ENCODE measurements around the gene LHX6. TPM values are rescaled to one million over a fixed set of nuclear protein-coding genes. Genes with fewer than 3 reads are reported as not detected.

The LHX6 gene
- polyA plus RNA-seq, 1 donor from 2014 or later = 0.14 TPM

GRCh38 chr9:122216138-122216797 is 12.5 kb downstream of the LHX6 start:
- H4K20me1 ChIP-seq (ENCODE audit: insufficient read depth) = no peaks in the 10 kb centered on the region
- H3F3A ChIP-seq (ENCODE audit: insufficient read depth, low read length, poor library complexity, severe bottlenecking) = no peaks in the 10 kb centered on the region
- H2AFZ ChIP-seq (ENCODE audit: low read depth, low read length) = no peak overlapping the region
- H3K9me2 ChIP-seq (ENCODE audit: insufficient read depth, low read length) = no peaks in the 10 kb centered on the region
- TF ChIP-seq SMC3 (conservative IDR thresholded peaks at IDR 0.05; ENCODE audit: poor library complexity) = no peak
- no peak for TF ChIP-seq EP300 (conservative IDR thresholded peaks at IDR 0.05; ENCODE audit: poor library complexity, severe bottlenecking)
- TF ChIP-seq, protein P1, sequence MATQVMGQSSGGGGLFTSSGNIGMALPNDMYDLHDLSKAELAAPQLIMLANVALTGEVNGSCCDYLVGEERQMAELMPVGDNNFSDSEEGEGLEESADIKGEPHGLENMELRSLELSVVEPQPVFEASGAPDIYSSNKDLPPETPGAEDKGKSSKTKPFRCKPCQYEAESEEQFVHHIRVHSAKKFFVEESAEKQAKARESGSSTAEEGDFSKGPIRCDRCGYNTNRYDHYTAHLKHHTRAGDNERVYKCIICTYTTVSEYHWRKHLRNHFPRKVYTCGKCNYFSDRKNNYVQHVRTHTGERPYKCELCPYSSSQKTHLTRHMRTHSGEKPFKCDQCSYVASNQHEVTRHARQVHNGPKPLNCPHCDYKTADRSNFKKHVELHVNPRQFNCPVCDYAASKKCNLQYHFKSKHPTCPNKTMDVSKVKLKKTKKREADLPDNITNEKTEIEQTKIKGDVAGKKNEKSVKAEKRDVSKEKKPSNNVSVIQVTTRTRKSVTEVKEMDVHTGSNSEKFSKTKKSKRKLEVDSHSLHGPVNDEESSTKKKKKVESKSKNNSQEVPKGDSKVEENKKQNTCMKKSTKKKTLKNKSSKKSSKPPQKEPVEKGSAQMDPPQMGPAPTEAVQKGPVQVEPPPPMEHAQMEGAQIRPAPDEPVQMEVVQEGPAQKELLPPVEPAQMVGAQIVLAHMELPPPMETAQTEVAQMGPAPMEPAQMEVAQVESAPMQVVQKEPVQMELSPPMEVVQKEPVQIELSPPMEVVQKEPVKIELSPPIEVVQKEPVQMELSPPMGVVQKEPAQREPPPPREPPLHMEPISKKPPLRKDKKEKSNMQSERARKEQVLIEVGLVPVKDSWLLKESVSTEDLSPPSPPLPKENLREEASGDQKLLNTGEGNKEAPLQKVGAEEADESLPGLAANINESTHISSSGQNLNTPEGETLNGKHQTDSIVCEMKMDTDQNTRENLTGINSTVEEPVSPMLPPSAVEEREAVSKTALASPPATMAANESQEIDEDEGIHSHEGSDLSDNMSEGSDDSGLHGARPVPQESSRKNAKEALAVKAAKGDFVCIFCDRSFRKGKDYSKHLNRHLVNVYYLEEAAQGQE (IDR thresholded peaks at IDR 0.05; ENCODE audit: borderline replicate concordance) = no peak
- no peak for TF ChIP-seq RAD21 (conservative IDR thresholded peaks at IDR 0.05)
- TF ChIP-seq POLR2AphosphoS5 (IDR thresholded peaks at IDR 0.05) = no peak
- no peak for TF ChIP-seq TAF1 (IDR thresholded peaks at IDR 0.05; ENCODE audit: low read depth)
- no peak for TF ChIP-seq MXI1 (conservative IDR thresholded peaks at IDR 0.05; ENCODE audit: poor library complexity, severe bottlenecking)
- TF ChIP-seq, protein P2, sequence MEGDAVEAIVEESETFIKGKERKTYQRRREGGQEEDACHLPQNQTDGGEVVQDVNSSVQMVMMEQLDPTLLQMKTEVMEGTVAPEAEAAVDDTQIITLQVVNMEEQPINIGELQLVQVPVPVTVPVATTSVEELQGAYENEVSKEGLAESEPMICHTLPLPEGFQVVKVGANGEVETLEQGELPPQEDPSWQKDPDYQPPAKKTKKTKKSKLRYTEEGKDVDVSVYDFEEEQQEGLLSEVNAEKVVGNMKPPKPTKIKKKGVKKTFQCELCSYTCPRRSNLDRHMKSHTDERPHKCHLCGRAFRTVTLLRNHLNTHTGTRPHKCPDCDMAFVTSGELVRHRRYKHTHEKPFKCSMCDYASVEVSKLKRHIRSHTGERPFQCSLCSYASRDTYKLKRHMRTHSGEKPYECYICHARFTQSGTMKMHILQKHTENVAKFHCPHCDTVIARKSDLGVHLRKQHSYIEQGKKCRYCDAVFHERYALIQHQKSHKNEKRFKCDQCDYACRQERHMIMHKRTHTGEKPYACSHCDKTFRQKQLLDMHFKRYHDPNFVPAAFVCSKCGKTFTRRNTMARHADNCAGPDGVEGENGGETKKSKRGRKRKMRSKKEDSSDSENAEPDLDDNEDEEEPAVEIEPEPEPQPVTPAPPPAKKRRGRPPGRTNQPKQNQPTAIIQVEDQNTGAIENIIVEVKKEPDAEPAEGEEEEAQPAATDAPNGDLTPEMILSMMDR (IDR thresholded peaks at IDR 0.05; ENCODE audit: poor library complexity, severe bottlenecking) = no peak
- no peak for TF ChIP-seq EZH2 (IDR thresholded peaks at IDR 0.05; ENCODE audit: borderline replicate concordance, insufficient read depth, low read length, poor library complexity, severe bottlenecking)
- H3K9ac ChIP-seq (ENCODE audit: low read length) = no peak overlapping the region
- H3K9me3 ChIP-seq (ENCODE audit: low read length) = no peaks in the 10 kb centered on the region
- no peaks in the 10 kb centered on the region for H3K79me2 ChIP-seq (replicated peaks; ENCODE audit: insufficient read depth, low read length)
- H3K36me3 ChIP-seq (ENCODE audit: insufficient read depth, low read length) = no peaks in the 10 kb centered on the region
- H3K27ac ChIP-seq (ENCODE audit: low read length) = no peak overlapping the region
- H3K27me3 ChIP-seq (ENCODE audit: insufficient read depth, low read depth, low read length) = peaks cover 100% of the 10 kb centered on the region
- no peak overlapping the region for H3K4me2 ChIP-seq (ENCODE audit: low read length)
- no peak overlapping the region for H3K4me3 ChIP-seq (ENCODE audit: low read length)

GRCh38 chr9:122215663-122216062 is 13.1 kb downstream of the LHX6 start:
- Histone ChIP-seq H3K9me3 (ENCODE audit: low read length) (no peaks in the 10 kb centered on the region), H3K9ac (ENCODE audit: low read length) (no peak overlapping the region), H3K4me2 (ENCODE audit: low read length) (no peak overlapping the region), H3K9me2 (ENCODE audit: insufficient read depth, low read length) (no peaks in the 10 kb centered on the region), H3K79me2 (replicated peaks; ENCODE audit: insufficient read depth, low read length) (no peaks in the 10 kb centered on the region), H4K20me1 (ENCODE audit: insufficient read depth) (no peaks in the 10 kb centered on the region), H3K4me3 (ENCODE audit: low read length) (no peak overlapping the region), H3K36me3 (ENCODE audit: insufficient read depth, low read length) (no peaks in the 10 kb centered on the region), H3F3A (ENCODE audit: insufficient read depth, low read length, poor library complexity, severe bottlenecking) (no peaks in the 10 kb centered on the region), H3K27me3 (ENCODE audit: insufficient read depth, low read depth, low read length) (peaks cover 100% of the 10 kb centered on the region), H3K27ac (ENCODE audit: low read length) (no peak overlapping the region), H2AFZ (ENCODE audit: low read depth, low read length) (no peak overlapping the region)
- TF ChIP-seq RAD21 (conservative IDR thresholded peaks at IDR 0.05) (no peak), EP300 (conservative IDR thresholded peaks at IDR 0.05; ENCODE audit: poor library complexity, severe bottlenecking) (no peak), TAF1 (IDR thresholded peaks at IDR 0.05; ENCODE audit: low read depth) (no peak), EZH2 (IDR thresholded peaks at IDR 0.05; ENCODE audit: borderline replicate concordance, insufficient read depth, low read length, poor library complexity, severe bottlenecking) (no peak), MXI1 (conservative IDR thresholded peaks at IDR 0.05; ENCODE audit: poor library complexity, severe bottlenecking) (no peak), SMC3 (conservative IDR thresholded peaks at IDR 0.05; ENCODE audit: poor library complexity) (no peak), POLR2AphosphoS5 (IDR thresholded peaks at IDR 0.05) (no peak)
- TF ChIP-seq, protein P2 (IDR thresholded peaks at IDR 0.05; ENCODE audit: poor library complexity, severe bottlenecking) = no peak
- TF ChIP-seq, protein P1 (IDR thresholded peaks at IDR 0.05; ENCODE audit: borderline replicate concordance) = no peak
